Fibroblast of lung (primary cell): ENCODE results near the gene TCHHL1. TPM values are rescaled to one million over a fixed set of nuclear protein-coding genes. Genes with fewer than 3 reads are reported as not detected.

ENCODE experiments used
- DNase-seq, 2 donors: peaks; one replicate each; pipeline versions ENCODE4 v3.0.0 to v3.0.0-alpha.2; 2010; ENCODE audit warnings: low read depth in 2 of 2
- H2AFZ ChIP-seq: 2 replicates; pipeline ENCODE4 v1.5.1; 2012; ENCODE audit warnings: low read length, control low read depth, inconsistent platforms
- H3K27ac ChIP-seq: 2 replicates; pipeline ENCODE4 v1.5.1; 2011; ENCODE audit warnings: low read length, control low read depth; ENCODE audit not compliant: insufficient read depth
- H3K27me3 ChIP-seq: 2 replicates; pipeline ENCODE4 v1.5.1; 2011; ENCODE audit warnings: mild to moderate bottlenecking, low read length; ENCODE audit not compliant: control insufficient read depth, insufficient read depth
- H3K36me3 ChIP-seq: 2 replicates; pipeline ENCODE4 v1.5.1; 2011; ENCODE audit warnings: low read length; ENCODE audit not compliant: control insufficient read depth, insufficient read depth
- H3K4me1 ChIP-seq: 2 replicates; pipeline ENCODE4 v1.5.1; 2011; ENCODE audit warnings: low read length; ENCODE audit not compliant: control insufficient read depth, insufficient read depth; ENCODE audit errors: extremely low read depth
- H3K4me2 ChIP-seq: 2 replicates; pipeline ENCODE4 v1.5.1; 2011; ENCODE audit warnings: low read length, control low read depth; ENCODE audit not compliant: insufficient read depth; ENCODE audit errors: extremely low read depth
- H3K4me3 ChIP-seq, 4 experiments: fragments of 200-600 bp in 1 of 4; sonication (generic) in 1 of 4; replicated peaks in 1 of 4; 2 replicates each; pipeline ENCODE4 v1.5.1; 2011 to 2016; ENCODE audit warnings: low read length in 4 of 4, low read depth in 3 of 4, mild to moderate bottlenecking in 3 of 4, control low read depth in 2 of 4, inconsistent platforms in 1 of 4, mixed read lengths in 1 of 4; ENCODE audit not compliant: insufficient read depth in 1 of 4; ENCODE audit errors: control extremely low read depth in 1 of 4
- H3K79me2 ChIP-seq: 2 replicates; pipeline ENCODE4 v1.5.1; 2012; ENCODE audit warnings: mild to moderate bottlenecking, low read length, inconsistent platforms; ENCODE audit not compliant: control insufficient read depth, insufficient read depth
- H3K9ac ChIP-seq: 2 replicates; pipeline ENCODE4 v1.5.1; 2011; ENCODE audit warnings: mild to moderate bottlenecking, low read length, control low read depth; ENCODE audit not compliant: insufficient read depth
- H3K9me3 ChIP-seq: 2 replicates; pipeline ENCODE4 v1.5.1; 2012; ENCODE audit warnings: low read depth, low read length; ENCODE audit not compliant: control insufficient read depth, insufficient read depth
- H4K20me1 ChIP-seq: 2 replicates; pipeline ENCODE4 v1.5.1; 2011; ENCODE audit warnings: low read length; ENCODE audit not compliant: control insufficient read depth, insufficient read depth; ENCODE audit errors: extremely low read depth
- EZH2 ChIP-seq: IDR thresholded peaks from 2 replicates; pipeline ENCODE4 v1.5.1; 2012; ENCODE audit warnings: low read length, control low read depth, mild to moderate bottlenecking; ENCODE audit errors: missing control alignments
- polyA plus RNA-seq, 2 donors: library from polyadenylated mRNA; depleted of rRNA in 1 of 2; stranded (reverse) in 1 of 2; unstranded in 1 of 2; fragments of >200 nt; gene quantifications; 2 replicates each; pipeline ENCODE4 v1.2.1, GENCODE V29; 2011 to 2012; ENCODE audit warnings: missing spikeins in 1 of 2
- total RNA-seq: library from RNA; depleted of rRNA; stranded (reverse); fragments of >200 nt; gene quantifications from 2 replicates; pipeline ENCODE4 v1.2.1, GENCODE V29; 2014
- TF ChIP-seq, protein P1 (sequence below), 2 donors: IDR thresholded peaks in 1 of 2; conservative IDR thresholded peaks in 1 of 2; 1 replicate in 1 of 2; 2 replicates in 1 of 2; pipeline ENCODE4 v1.5.1; 2011 to 2012; ENCODE audit warnings: low read length in 2 of 2, control low read depth in 1 of 2, inconsistent platforms in 1 of 2, low read depth in 1 of 2, mild to moderate bottlenecking in 1 of 2

The TCHHL1 gene
- total and polyA plus RNA-seq, 2 donors (not counting 1 experiment from before 2014, with no cell fraction given), result not detected

DNA sequence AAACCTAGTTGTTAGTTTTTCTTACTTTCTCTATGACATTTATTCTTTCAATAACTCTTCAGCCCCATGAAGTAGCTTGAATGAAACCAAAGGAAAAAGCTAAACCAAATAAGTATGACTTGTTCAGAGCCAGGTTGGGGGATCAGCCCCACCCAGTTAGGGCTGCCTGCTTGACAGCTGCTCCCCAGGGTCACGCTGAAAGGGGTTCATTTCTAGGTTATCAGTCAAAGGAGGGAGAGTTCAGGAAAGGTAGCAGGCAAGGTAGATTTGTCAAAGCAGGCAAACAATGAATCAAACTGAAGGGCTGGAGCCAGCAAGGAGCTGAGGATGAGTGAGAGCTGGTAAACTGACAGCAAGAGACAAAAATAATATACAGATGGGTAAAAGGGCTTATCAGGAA lies 49.0 kb downstream of the TCHHL1 start:
- Histone ChIP-seq H3K9me3 (no peaks in the 10 kb centered on the region), H3K4me1 (no peaks in the 10 kb centered on the region), H4K20me1 (no peaks in the 10 kb centered on the region), H3K79me2 (peaks cover 17% of the 10 kb centered on the region), H3K27me3 (peaks cover 16% of the 10 kb centered on the region), H3K4me3 (no peak overlapping the region), H3K27ac (no peak overlapping the region), H3K9ac (no peak overlapping the region), H2AFZ (no peak overlapping the region), H3K36me3 (no peaks in the 10 kb centered on the region), H3K4me2 (no peak overlapping the region)
- TF ChIP-seq EZH2, result no peak
- TF ChIP-seq, protein P1, sequence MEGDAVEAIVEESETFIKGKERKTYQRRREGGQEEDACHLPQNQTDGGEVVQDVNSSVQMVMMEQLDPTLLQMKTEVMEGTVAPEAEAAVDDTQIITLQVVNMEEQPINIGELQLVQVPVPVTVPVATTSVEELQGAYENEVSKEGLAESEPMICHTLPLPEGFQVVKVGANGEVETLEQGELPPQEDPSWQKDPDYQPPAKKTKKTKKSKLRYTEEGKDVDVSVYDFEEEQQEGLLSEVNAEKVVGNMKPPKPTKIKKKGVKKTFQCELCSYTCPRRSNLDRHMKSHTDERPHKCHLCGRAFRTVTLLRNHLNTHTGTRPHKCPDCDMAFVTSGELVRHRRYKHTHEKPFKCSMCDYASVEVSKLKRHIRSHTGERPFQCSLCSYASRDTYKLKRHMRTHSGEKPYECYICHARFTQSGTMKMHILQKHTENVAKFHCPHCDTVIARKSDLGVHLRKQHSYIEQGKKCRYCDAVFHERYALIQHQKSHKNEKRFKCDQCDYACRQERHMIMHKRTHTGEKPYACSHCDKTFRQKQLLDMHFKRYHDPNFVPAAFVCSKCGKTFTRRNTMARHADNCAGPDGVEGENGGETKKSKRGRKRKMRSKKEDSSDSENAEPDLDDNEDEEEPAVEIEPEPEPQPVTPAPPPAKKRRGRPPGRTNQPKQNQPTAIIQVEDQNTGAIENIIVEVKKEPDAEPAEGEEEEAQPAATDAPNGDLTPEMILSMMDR (conservative IDR thresholded peaks at IDR 0.05 in 1 of 2, IDR thresholded peaks at IDR 0.05 in 1 of 2; ENCODE audit: low read depth in 1 of 2, low read length in 2 of 2), result no peak
- DNase-seq, result no peak

DNA sequence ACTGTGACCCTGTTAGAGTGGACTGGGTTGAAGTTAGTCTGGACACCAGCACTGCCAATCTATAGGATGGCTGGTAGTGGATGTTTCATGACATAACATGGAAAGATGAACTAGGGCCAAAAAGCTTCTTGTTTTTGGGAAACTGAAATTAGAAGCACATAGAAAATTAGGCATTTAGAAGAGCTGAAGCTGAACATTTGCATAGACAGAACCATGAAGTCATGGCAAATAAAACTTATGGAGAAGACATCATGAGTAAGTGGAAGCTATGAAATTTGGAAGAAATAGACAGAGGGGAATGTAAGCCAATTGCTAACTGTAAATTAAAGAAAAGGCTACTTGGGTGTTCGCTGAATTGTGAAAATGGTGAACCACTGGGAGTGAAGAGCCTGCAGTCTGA lies 49.4 kb downstream of the TCHHL1 start:
- H3K27me3 ChIP-seq, result peaks cover 16% of the 10 kb centered on the region
- H3K4me2 ChIP-seq, result no peak overlapping the region
- no peak overlapping the region for H3K27ac ChIP-seq
- no peaks in the 10 kb centered on the region for H3K9me3 ChIP-seq
- no peak overlapping the region for H3K4me3 ChIP-seq
- H3K4me1 ChIP-seq, result no peaks in the 10 kb centered on the region
- no peak overlapping the region for H2AFZ ChIP-seq
- H4K20me1 ChIP-seq, result no peaks in the 10 kb centered on the region
- no peak for DNase-seq
- H3K9ac ChIP-seq, result no peak overlapping the region
- H3K79me2 ChIP-seq, result peaks cover 22% of the 10 kb centered on the region
- no peak for TF ChIP-seq EZH2
- H3K36me3 ChIP-seq, result no peaks in the 10 kb centered on the region

DNA sequence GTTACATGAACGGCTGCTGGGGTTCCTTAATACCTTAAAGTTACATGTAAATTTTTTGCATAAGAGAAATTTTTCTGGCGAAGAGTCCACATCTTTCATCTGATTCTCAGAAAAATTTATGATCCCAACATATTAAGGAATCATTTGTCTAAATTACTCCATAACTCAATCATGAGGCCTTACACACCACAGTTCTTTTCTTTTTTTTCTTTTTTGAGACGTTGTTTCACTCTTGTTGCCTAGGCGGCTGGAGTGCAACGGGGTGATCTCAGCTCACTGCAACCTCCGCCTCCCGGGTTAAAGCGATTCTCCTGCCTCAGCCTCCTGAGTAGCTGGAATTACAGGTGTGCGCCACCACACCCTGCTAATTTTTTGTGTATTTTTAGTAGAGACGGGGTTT lies 50.0 kb downstream of the TCHHL1 start:
- Histone ChIP-seq H3K4me3 (no peak overlapping the region), H4K20me1 (peaks cover 2% of the 10 kb centered on the region), H3K36me3 (no peaks in the 10 kb centered on the region), H3K4me1 (peaks cover 1% of the 10 kb centered on the region), H3K27ac (no peak overlapping the region), H3K9ac (no peak overlapping the region), H2AFZ (no peak overlapping the region), H3K4me2 (no peak overlapping the region), H3K9me3 (no peaks in the 10 kb centered on the region), H3K79me2 (peaks cover 27% of the 10 kb centered on the region), H3K27me3 (peaks cover 16% of the 10 kb centered on the region)
- no peak for TF ChIP-seq EZH2
- TF ChIP-seq, protein P1 (conservative IDR thresholded peaks at IDR 0.05 in 1 of 2, IDR thresholded peaks at IDR 0.05 in 1 of 2; ENCODE audit: low read depth in 1 of 2, low read length in 2 of 2), result no peak
- no peak for DNase-seq
